ENCODE results near the gene CHST12.
"Not testable (repeated sequence)": the region's sequence is repeated elsewhere in the genome, so short reads cannot be mapped to it uniquely, and the experiment has no call there.

CHST12 gene

DNA sequence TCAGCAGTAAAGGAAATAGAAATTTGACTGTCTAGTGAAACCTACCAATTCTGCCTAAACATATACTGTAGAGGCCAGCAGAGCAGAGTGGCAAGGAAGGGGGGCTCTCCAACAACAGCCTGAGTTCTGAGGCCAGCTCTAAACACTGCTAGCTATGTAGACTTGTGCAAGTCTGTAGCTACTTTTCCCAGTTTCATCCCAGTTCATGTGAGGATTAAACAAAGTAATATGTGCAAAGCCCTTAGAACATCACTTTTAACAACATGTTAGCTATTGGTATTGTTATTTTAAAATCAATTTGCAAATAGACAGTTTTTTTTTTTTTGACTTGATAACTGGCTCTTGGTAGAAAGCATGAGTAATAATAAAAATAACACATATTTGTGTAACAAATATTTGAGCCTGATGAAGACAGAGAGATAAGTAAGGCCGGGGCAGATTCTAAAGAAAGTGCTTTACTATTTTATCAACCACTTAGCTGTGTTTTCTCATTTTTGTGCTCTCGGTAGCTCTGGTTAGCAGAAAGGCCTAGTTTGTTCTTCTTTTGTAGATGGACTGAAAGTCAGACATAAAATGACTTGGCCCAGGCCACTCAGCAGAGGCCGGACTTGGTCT is 9.3 kb downstream of the CHST12 start:
- no peak overlapping the region for H3K27ac ChIP-seq (ENCODE audit: low read depth, low read length)
- peaks cover 6 to 23% of the 10 kb centered on the region in 2 donors for H3K4me1 ChIP-seq (ENCODE audit: control insufficient read depth in 1 of 2, insufficient read depth in 2 of 2, low read length in 2 of 2)
- no peak overlapping the region for H3K9ac ChIP-seq (ENCODE audit: low read depth in 1 of 2, low read length in 2 of 2)
- H3K36me3 ChIP-seq (ENCODE audit: control insufficient read depth in 1 of 2, insufficient read depth in 2 of 2, low read length in 2 of 2) = no peaks in the 10 kb centered on the region
- no peak overlapping the region for H3K4me3 ChIP-seq (ENCODE audit: low read depth in 1 of 2, low read length in 2 of 2)
- H3K9me3 ChIP-seq (ENCODE audit: control insufficient read depth in 1 of 2, low read length in 2 of 2) = no peaks in the 10 kb centered on the region
- no peaks in the 10 kb centered on the region for H3K27me3 ChIP-seq (ENCODE audit: control insufficient read depth in 1 of 2, insufficient read depth in 2 of 2, low read length in 2 of 2)

- Histone ChIP-seq H3K4me1 (ENCODE audit: control insufficient read depth in 1 of 2, insufficient read depth in 2 of 2, low read length in 2 of 2) (peaks cover 6 to 13% of the 10 kb centered on the region in 2 donors), H3K4me3 (ENCODE audit: low read depth in 1 of 2, low read length in 2 of 2) (no peak overlapping the region), H3K9ac (ENCODE audit: low read depth in 1 of 2, low read length in 2 of 2) (no peak overlapping the region), H3K27me3 (ENCODE audit: control insufficient read depth in 1 of 2, insufficient read depth in 2 of 2, low read length in 2 of 2) (no peaks in the 10 kb centered on the region), H3K36me3 (ENCODE audit: control insufficient read depth in 1 of 2, insufficient read depth in 2 of 2, low read length in 2 of 2) (no peaks in the 10 kb centered on the region), H3K27ac (ENCODE audit: low read depth, low read length) (no peak overlapping the region), H3K9me3 (ENCODE audit: control insufficient read depth in 1 of 2, low read length in 2 of 2) (no peaks in the 10 kb centered on the region)
Observed at GRCh38 chr7:2416063-2416462, 12.7 kb downstream of the CHST12 start.

- no peak overlapping the region for H3K4me3 ChIP-seq (ENCODE audit: low read depth in 1 of 2, low read length in 2 of 2)
- H3K4me1 ChIP-seq (ENCODE audit: control insufficient read depth in 1 of 2, insufficient read depth in 2 of 2, low read length in 2 of 2) = peaks cover 6 to 11% of the 10 kb centered on the region in 2 donors
- H3K9me3 ChIP-seq (ENCODE audit: control insufficient read depth in 1 of 2, low read length in 2 of 2) = no peaks in the 10 kb centered on the region
- H3K9ac ChIP-seq (ENCODE audit: low read depth in 1 of 2, low read length in 2 of 2) = no peak overlapping the region
- H3K27me3 ChIP-seq (ENCODE audit: control insufficient read depth in 1 of 2, insufficient read depth in 2 of 2, low read length in 2 of 2) = no peaks in the 10 kb centered on the region
- H3K36me3 ChIP-seq (ENCODE audit: control insufficient read depth in 1 of 2, insufficient read depth in 2 of 2, low read length in 2 of 2) = no peaks in the 10 kb centered on the region
- no peak overlapping the region for H3K27ac ChIP-seq (ENCODE audit: low read depth, low read length)
Observed at GRCh38 chr7:2416650-2417049, 13.2 kb downstream of the CHST12 start.

GRCh38 chr7:2417178-2417577 is 13.8 kb downstream of the CHST12 start:
- H3K4me3 ChIP-seq (ENCODE audit: low read depth in 1 of 2, low read length in 2 of 2); H3K27me3 ChIP-seq (ENCODE audit: control insufficient read depth in 1 of 2, insufficient read depth in 2 of 2, low read length in 2 of 2); H3K36me3 ChIP-seq (ENCODE audit: control insufficient read depth in 1 of 2, insufficient read depth in 2 of 2, low read length in 2 of 2); H3K27ac ChIP-seq (ENCODE audit: low read depth, low read length); H3K9me3 ChIP-seq (ENCODE audit: control insufficient read depth in 1 of 2, low read length in 2 of 2); H3K9ac ChIP-seq (ENCODE audit: low read depth in 1 of 2, low read length in 2 of 2); H3K4me1 ChIP-seq (ENCODE audit: control insufficient read depth in 1 of 2, insufficient read depth in 2 of 2, low read length in 2 of 2): not testable (repeated sequence)

DNA sequence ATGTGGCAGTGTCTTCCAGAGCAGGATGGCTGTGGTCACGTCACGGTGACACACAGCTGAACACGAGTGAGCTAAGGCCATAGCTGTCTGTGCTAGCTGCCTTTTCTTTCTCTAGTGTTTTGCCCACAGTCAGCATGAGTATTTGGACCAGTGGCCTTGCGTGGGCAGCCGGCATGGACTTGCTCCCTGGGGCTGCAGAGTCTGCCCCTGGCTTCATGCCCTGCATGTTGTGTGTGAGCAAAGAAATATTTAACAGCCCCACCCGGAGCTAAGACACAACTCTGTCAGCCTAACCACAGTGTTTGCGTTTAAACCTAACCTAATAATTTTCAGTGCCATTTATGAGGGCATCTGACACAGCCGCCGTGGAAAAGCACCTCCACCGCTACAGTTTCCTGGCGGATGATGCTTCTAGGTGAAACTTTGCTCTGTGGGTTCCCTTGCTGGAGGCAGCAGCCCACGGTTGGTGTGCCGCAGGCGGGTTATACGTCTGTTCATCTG is 14.6 kb downstream of the CHST12 start:
- Histone ChIP-seq H3K4me1 (ENCODE audit: control insufficient read depth in 1 of 2, insufficient read depth in 2 of 2, low read length in 2 of 2) (peaks cover 0 to 4% of the 10 kb centered on the region in 2 donors), H3K9me3 (ENCODE audit: control insufficient read depth in 1 of 2, low read length in 2 of 2) (no peaks in the 10 kb centered on the region), H3K9ac (ENCODE audit: low read depth in 1 of 2, low read length in 2 of 2) (no peak overlapping the region), H3K36me3 (ENCODE audit: control insufficient read depth in 1 of 2, insufficient read depth in 2 of 2, low read length in 2 of 2) (no peaks in the 10 kb centered on the region), H3K27me3 (ENCODE audit: control insufficient read depth in 1 of 2, insufficient read depth in 2 of 2, low read length in 2 of 2) (no peaks in the 10 kb centered on the region), H3K27ac (ENCODE audit: low read depth, low read length) (no peak overlapping the region), H3K4me3 (ENCODE audit: low read depth in 1 of 2, low read length in 2 of 2) (no peak overlapping the region)

DNA sequence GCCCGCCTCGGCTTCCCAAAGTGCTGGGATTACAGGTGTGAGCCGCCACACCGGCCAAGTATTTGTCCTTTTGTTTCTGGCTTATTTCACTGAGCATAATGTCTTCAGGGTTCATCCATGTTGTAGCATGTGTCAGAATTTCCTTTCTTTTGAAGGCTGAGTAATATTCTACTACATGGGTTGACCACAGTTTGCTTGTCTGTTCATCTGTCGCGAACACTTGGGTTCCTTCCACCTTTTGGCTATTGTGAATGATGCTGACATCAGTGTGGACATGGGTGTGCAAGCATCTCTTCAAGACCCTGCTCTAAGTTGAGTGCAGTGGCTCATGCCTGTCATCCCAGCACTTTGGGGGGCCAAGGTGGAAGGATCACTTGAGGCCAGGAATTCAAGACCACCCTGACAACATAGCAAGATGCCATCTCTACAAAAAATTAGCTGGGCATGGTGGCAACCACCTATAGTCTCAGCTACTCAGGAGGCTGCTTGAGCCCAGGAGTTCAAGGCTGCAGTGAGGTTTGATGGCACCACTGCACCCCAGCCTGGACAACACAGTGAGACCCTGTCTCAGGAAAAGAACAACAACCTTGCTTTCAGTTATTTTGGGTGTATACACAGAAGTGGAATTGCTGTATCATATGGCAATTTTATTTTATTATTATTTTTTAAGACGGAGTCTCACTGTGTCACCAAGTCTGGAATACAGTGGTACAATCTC is 17.0 kb downstream of the CHST12 start:
- Histone ChIP-seq H3K27me3 (ENCODE audit: control insufficient read depth in 1 of 2, insufficient read depth in 2 of 2, low read length in 2 of 2) (no peaks in the 10 kb centered on the region), H3K9me3 (ENCODE audit: control insufficient read depth in 1 of 2, low read length in 2 of 2) (no peaks in the 10 kb centered on the region), H3K4me3 (ENCODE audit: low read depth in 1 of 2, low read length in 2 of 2) (no peak overlapping the region), H3K36me3 (ENCODE audit: control insufficient read depth in 1 of 2, insufficient read depth in 2 of 2, low read length in 2 of 2) (no peaks in the 10 kb centered on the region), H3K4me1 (ENCODE audit: control insufficient read depth in 1 of 2, insufficient read depth in 2 of 2, low read length in 2 of 2) (peaks cover 0 to 4% of the 10 kb centered on the region in 2 donors), H3K9ac (ENCODE audit: low read depth in 1 of 2, low read length in 2 of 2) (no peak overlapping the region), H3K27ac (ENCODE audit: low read depth, low read length) (no peak overlapping the region)

DNA sequence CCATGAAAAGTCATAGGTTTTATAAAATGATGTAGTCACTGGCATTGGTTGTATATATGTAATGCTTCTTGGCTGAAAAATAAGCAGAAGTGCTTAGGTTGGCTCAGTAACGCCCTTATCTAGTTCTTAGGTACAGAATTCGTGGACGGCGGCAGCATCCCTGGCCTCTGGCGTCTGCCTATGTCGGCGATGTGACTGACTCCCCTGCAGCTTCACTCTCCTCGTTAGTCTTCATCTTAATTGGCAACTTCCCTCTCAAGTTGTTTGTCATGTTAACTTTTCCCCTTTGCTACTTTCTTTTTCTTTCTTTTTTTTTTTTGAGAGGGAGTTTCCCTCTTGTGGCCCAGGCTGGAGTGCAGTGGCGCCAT is 18.5 kb downstream of the CHST12 start:
- Histone ChIP-seq H3K9me3 (ENCODE audit: control insufficient read depth in 1 of 2, low read length in 2 of 2) (no peaks in the 10 kb centered on the region), H3K4me1 (ENCODE audit: control insufficient read depth in 1 of 2, insufficient read depth in 2 of 2, low read length in 2 of 2) (peaks cover 0 to 4% of the 10 kb centered on the region in 2 donors), H3K27me3 (ENCODE audit: control insufficient read depth in 1 of 2, insufficient read depth in 2 of 2, low read length in 2 of 2) (no peaks in the 10 kb centered on the region), H3K36me3 (ENCODE audit: control insufficient read depth in 1 of 2, insufficient read depth in 2 of 2, low read length in 2 of 2) (no peaks in the 10 kb centered on the region), H3K4me3 (ENCODE audit: low read depth in 1 of 2, low read length in 2 of 2) (no peak overlapping the region), H3K27ac (ENCODE audit: low read depth, low read length) (no peak overlapping the region), H3K9ac (ENCODE audit: low read depth in 1 of 2, low read length in 2 of 2) (no peak overlapping the region)

- H3K4me3 ChIP-seq (ENCODE audit: low read depth in 1 of 2, low read length in 2 of 2) = no peak overlapping the region
- no peaks in the 10 kb centered on the region for H3K36me3 ChIP-seq (ENCODE audit: control insufficient read depth in 1 of 2, insufficient read depth in 2 of 2, low read length in 2 of 2)
- no peaks in the 10 kb centered on the region for H3K4me1 ChIP-seq (ENCODE audit: control insufficient read depth in 1 of 2, insufficient read depth in 2 of 2, low read length in 2 of 2)
- no peak overlapping the region for H3K27ac ChIP-seq (ENCODE audit: low read depth, low read length)
- H3K9me3 ChIP-seq (ENCODE audit: control insufficient read depth in 1 of 2, low read length in 2 of 2) = peaks cover 0 to under 1% of the 10 kb centered on the region in 2 donors
- H3K9ac ChIP-seq (ENCODE audit: low read depth in 1 of 2, low read length in 2 of 2) = no peak overlapping the region
- H3K27me3 ChIP-seq (ENCODE audit: control insufficient read depth in 1 of 2, insufficient read depth in 2 of 2, low read length in 2 of 2) = no peaks in the 10 kb centered on the region
Observed at GRCh38 chr7:2425749-2426148, 22.3 kb downstream of the CHST12 start.

DNA sequence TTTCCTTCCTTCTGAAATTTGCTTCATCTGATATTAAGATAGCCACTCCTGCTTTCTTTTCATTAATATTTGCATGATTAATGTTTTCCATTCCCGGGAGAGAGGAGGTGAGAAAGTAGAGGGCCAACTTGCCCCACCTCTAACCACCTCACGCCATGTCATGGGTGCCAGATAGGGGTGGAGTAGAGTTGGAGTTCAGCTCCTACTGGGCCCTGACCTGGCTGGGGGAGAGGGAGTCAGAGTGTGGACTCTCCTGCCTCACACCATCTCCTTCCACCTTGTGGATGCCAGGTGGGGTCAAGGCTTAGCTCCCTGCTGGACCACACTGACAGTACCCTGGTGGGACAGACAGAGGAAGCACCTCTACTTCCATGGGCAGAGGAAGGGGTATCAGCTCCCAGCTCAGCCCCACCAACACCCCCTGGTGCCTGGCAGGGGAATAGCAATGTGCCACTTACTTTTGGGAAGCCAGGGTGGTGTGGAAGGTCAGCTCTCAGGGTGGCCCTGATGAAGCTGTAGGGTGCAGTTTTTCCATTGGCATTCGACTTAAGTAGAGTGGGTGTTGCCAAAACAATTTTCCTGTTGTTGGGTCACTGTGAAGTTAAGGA is 28.0 kb downstream of the CHST12 start:
- H3K27ac ChIP-seq (ENCODE audit: low read depth, low read length) = no peak overlapping the region
- H3K9ac ChIP-seq (ENCODE audit: low read depth in 1 of 2, low read length in 2 of 2) = no peak overlapping the region
- no peaks in the 10 kb centered on the region for H3K27me3 ChIP-seq (ENCODE audit: control insufficient read depth in 1 of 2, insufficient read depth in 2 of 2, low read length in 2 of 2)
- no peak overlapping the region for H3K4me3 ChIP-seq (ENCODE audit: low read depth in 1 of 2, low read length in 2 of 2)
- peaks cover 7 to 20% of the 10 kb centered on the region in 2 donors for H3K36me3 ChIP-seq (ENCODE audit: control insufficient read depth in 1 of 2, insufficient read depth in 2 of 2, low read length in 2 of 2)
- peaks cover 0 to 5% of the 10 kb centered on the region in 2 donors for H3K4me1 ChIP-seq (ENCODE audit: control insufficient read depth in 1 of 2, insufficient read depth in 2 of 2, low read length in 2 of 2)
- H3K9me3 ChIP-seq (ENCODE audit: control insufficient read depth in 1 of 2, low read length in 2 of 2) = peaks cover 0 to 4% of the 10 kb centered on the region in 2 donors

Measured in duodenal mucosa (tissue), 2 donors.